ENCODE data around the gene NUP42. TPM values are rescaled to one million over a fixed set of nuclear protein-coding genes. Genes with fewer than 3 reads are reported as not detected.

Gene NUP42
- total RNA-seq, 1 experiment from 2014 or later = 36.5 TPM

- no peak for DNase-seq
- Histone ChIP-seq H3K27me3 (ENCODE audit: insufficient read depth, low read length) (no peaks in the 10 kb centered on the region), H3K56ac (ENCODE audit: insufficient read length, low read depth, low read length) (no peak overlapping the region), H3K4me1 (ENCODE audit: insufficient read depth, low read length) (no peaks in the 10 kb centered on the region), H3K79me2 (ENCODE audit: insufficient read depth, low read length) (no peaks in the 10 kb centered on the region), H4K91ac (ENCODE audit: insufficient read length, low read depth, low read length) (no peak overlapping the region), H2BK12ac (ENCODE audit: insufficient read length, low read depth, low read length) (no peak overlapping the region), H3K9me3 (ENCODE audit: control insufficient read depth, low read depth, low read length) (no peaks in the 10 kb centered on the region), H4K8ac (replicated peaks; ENCODE audit: insufficient read length, low read depth, low read length) (no peak overlapping the region), H2AK5ac (ENCODE audit: insufficient read length, low read length) (no peak overlapping the region), H2AFZ (ENCODE audit: low read length) (no peak overlapping the region), H3T11ph (ENCODE audit: low read length) (no peak overlapping the region), H3K79me1 (ENCODE audit: insufficient read depth, low read depth, low read length, poor library complexity, severe bottlenecking) (no peaks in the 10 kb centered on the region), H3K23me2 (ENCODE audit: insufficient read length, low read depth, low read length, poor library complexity, severe bottlenecking) (no peaks in the 10 kb centered on the region), H3K4ac (ENCODE audit: low read depth, low read length) (no peak overlapping the region), H2BK20ac (ENCODE audit: low read depth, low read length, poor library complexity, severe bottlenecking) (no peak overlapping the region), H4K5ac (ENCODE audit: insufficient read length, low read depth, low read length) (no peak overlapping the region), H4K20me1 (ENCODE audit: control insufficient read depth, insufficient read depth, insufficient read length) (no peaks in the 10 kb centered on the region), H3K14ac (ENCODE audit: insufficient read depth, low read length) (no peak overlapping the region), H2BK120ac (ENCODE audit: low read depth, low read length, poor library complexity, severe bottlenecking) (no peak overlapping the region), H2BK15ac (ENCODE audit: low read depth, low read length) (no peak overlapping the region), H3K27ac (ENCODE audit: insufficient read length, low read depth, low read length) (no peak overlapping the region), H2BK5ac (ENCODE audit: insufficient read length, low read length) (no peak overlapping the region), H3K4me2 (ENCODE audit: insufficient read depth, insufficient read length, low read length) (no peak overlapping the region), H3K23ac (ENCODE audit: insufficient read length, low read depth, low read length) (no peak overlapping the region), H3K18ac (ENCODE audit: insufficient read length, low read depth, low read length) (no peak overlapping the region), H3K9ac (ENCODE audit: extremely low read depth, insufficient read length, low read length) (no peak overlapping the region)
- Mint-ChIP-seq H3K27me3 (ENCODE audit: low read depth) (no peaks in the 10 kb centered on the region), H3K36me3 (ENCODE audit: insufficient read depth in 1 of 3, low read depth in 3 of 3) (peaks cover 1 to 18% (median 6%) of the 10 kb centered on the region in 3 experiments; a peak in 5 of 7 replicates), H3K27ac (no peak overlapping the region), H3K4me1 (no peaks in the 10 kb centered on the region), H3K4me3 (no peak overlapping the region), H3K9me3 (no peaks in the 10 kb centered on the region)
- no peak for TF ChIP-seq CTCF (conservative IDR thresholded peaks at IDR 0.05)
- WGBS (ENCODE audit: extremely low coverage, insufficient read length, low lambda C conversion rate) = no CpG with 5 or more reads among the region's 1 CpG
Measured at GRCh38 chr7:23161482-23161881, 20.4 kb upstream of the NUP42 start.
